ENCODE results near the gene PLEKHM3.
A peak's percentile ranks its signal among the peaks of the same experiment; 100 is the strongest.
"Not testable (repeated sequence)": the region's sequence is repeated elsewhere in the genome, so short reads cannot be mapped to it uniquely, and the experiment has no call there.

The PLEKHM3 gene

DNA sequence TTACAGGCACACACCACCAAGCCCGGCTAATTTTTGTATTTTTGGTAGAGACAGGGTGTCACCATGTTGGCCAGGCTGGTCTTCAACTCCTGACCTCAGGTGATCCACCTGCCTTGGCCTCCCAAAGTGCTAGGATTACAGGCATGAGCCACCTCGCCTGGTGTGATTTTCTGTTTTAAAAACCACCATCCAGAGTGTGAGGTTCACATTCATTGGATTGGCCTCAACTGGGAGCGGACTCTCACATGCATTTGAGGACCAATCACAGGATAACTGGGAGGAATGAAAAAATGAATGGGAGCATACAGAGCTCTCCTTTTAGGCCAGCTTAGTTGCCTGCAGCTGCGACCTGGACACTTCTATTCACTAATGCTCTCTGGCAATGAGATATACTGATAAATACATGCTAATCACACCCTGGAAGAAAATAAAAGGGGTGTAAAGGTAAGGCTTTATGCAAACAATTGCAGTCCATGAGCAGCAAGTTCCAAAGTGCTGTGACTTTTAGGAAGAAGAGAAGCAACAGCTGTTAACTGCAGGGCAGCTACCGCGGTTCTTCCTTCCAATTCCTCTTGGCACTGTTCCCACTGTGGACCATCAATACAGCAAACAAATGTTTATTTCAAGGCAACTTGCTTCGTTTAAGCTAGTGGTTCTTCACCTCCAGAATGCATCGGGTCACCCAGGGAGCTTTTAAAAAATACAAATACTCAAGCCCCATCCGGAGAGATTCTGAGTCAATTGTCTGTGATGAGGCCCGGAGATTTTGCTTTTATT is 206.1 kb downstream of the PLEKHM3 start:
- no peak for DNase-seq

DNA sequence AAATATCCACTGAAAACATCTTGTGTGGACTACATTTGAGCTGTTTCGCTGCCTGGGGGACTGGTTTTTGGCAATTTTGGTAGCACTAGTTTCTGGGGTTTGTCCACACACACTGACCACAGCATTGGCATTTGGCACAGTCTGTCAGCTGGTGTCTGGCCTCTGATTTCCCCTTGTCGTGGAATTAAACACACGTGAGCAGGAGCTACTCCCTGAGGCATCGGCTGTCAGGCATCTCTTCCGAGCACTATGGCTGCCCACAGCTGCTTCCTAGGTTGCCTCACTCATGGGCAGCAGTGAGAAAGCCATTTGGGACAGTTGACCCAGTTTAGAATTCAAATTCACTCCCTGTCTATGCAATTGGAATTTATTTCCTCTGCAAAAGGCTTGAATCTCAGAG is 208.8 kb downstream of the PLEKHM3 start:
- DNase-seq = peak; percentile 60

DNA sequence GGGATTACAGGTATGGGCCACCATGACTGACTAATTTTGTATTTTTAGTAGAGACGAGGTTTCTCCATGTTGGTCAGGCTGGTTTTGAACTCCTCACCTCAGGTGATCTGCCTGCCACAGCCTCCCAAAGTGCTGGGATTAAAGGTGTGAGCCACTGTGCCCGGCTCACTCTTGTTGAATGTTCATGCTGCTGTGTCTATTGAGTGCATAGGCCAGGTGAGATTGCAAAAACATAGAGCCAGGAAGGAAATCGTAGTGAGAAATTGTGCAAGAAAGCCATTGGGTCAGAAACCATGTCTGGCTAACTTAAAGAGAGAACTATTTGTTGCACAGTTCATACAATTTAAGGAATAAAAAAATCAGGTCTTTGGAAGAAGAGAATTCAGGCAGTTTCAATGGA is 210.1 kb downstream of the PLEKHM3 start:
- DNase-seq = no peak

DNA sequence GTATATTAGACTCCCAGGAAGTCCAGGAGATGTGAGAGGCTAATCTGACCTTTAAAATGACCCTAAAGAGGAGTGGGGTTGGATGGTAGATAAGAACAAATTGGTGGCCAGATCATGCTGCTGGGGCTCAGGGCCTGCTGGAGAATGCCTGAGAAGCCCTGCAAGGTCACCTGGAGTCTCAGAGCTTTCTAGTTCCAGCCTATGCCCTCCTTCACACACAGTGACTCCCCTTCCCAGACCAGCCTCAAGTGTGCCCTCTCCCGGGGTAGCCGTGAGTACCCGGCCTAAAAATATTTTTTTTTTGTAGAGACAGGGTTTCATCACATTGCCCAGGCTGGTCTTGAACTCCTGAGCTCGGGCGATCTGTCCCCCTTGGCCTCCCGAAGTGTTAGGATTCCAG is 211.4 kb downstream of the PLEKHM3 start:
- DNase-seq = no peak

DNA sequence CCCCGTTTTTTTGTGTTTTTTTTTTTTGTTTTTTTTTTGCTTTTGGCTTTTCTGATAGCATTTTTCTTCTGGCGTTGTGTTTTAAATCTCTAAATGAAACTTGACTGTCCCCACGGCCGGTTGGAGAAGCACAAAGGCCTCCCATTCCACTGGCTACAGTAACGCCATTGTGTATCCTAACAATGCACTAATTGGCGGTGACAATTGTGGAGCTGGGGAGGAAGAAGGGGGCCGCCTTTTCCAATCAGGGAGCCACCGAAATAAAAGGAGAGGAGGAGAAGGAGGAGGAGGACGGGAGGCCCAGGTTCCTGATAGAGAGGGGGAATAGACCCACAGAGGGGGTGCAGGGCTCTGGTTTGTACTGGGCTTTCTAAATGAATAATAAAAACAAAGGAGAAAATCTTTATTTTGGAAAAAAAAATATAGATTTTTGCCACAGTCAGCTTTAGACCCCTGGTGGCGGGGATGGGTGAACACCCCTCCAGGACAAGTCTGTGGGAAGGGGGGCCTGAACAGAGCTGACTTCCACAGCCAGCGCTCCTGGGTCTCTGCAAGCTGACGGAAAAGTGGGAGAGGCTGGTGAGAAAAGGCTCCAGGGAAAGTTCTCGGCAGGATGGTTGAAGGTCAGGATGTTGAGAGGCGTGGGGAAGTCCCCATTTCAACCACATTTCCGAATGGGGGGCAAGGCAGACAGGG is 212.0 kb downstream of the PLEKHM3 start:
- DNase-seq = peak; percentile 94

DNA sequence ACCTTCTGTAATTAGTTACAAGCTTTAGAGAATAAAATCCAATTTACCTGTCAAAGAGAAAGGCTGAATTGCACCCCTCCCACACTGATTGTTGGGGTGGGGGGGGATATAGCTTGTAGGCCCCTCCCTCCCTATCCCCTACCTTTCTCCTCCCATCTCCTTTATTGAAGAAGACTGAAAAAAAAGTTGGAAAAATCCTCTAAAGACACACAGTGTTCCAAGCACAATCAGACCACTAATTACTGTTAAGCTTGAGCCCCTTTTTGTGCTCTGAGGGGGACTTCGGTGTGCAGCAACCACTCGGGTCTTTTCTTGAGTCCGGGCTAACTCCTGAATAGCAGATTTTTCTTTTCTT is 212.6 kb downstream of the PLEKHM3 start:
- peak; percentile 76 for DNase-seq

DNA sequence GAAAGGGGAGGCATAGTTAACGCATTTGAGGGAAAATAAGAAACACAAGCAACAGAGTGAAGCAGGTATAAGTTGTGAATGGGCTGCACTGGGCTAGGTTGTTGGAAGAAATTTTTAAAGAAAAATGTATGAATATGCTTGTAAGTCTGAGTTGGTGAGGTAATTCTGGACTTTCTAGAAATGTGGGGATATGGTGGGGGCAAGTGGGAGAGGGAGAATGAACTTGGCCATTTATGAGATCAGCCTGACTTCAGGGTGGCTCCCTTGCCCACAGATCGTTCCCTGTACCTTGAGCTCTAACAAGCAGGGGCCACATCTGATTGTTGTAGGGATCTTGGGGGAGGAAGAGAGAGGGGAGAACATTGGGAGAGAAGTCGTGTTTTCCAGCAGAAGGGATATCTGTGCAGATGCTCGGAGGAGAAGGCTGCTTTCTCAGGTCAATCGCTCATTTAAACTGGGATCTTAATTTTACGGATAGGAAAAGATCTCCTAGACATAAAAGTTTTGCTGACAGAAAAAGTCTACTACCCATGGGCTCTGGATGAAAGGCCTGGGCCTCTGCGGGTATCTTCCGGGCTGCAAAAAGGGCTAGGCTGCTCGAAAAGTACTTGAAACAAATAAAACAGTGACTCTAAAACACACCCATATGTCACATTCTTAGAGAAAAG is 213.1 kb downstream of the PLEKHM3 start:
- DNase-seq = no peak

DNA sequence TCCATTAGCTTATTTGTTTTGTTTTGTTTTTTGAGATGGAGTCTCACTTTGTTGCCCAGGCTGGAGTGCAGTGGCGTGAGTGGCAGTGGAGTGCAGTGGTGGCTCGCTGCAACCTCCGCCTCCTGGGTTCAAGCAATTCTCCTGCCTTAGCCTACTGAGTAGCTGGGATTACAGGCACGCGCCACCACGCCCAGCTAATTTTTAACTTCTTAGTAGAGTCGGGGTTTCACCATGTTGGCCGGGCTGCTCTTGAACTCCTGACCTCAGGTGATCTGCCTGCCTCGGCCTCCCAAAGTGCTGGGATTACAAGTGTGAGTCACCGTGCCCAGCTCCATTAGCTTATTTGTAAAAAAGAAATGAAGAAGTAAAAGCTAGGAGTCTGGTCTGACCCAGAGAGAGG is 213.7 kb downstream of the PLEKHM3 start:
- DNase-seq = not testable (repeated sequence)

DNA sequence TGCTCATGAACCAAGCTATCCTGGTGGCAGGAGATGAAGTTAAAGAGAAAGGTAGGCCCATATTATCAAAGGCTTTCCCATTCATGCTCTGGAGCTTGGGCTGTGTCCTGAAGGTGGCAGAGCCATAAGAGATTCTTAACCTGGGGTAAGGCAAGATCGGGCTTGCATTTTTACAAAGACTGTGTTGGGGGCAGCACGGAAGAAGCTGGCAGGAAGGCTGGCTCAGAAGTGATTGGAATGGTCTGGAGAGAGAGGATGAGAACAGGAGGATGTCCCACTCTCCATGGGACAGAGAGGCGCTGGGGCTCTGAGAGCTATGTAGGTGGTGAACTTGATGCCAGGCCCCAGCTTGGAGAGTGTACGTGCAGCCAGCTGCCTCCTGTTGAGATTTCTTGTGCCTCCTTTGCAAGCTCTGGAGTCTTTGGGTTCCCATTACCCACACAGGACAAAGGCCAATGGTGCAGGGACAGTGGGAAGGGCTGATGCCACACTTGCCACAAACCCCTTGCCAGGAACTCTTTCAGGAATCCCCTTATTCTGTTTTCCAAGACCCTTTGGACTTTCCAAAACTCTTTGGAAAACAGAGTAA is 215.0 kb downstream of the PLEKHM3 start:
- no peak for DNase-seq

DNA sequence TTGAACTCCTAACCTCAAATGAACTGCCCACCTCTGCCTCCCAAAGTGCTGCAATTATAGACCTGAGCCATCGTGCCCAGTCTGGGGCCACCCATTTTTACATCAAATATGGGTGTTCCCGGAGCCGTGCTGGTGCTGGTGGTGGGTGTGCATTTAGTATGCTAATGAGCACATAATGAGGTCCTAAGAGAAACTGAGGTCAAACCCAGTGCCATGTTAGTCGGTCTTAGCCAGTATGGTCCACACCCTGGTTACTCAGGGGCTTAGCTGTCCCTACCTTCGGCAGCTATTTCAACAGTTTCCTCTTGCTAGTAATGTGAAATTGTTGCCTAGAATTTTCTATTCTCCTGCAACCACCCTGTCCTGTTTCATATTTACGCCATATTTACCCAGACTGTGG is 217.2 kb downstream of the PLEKHM3 start:
- no peak for DNase-seq

DNA sequence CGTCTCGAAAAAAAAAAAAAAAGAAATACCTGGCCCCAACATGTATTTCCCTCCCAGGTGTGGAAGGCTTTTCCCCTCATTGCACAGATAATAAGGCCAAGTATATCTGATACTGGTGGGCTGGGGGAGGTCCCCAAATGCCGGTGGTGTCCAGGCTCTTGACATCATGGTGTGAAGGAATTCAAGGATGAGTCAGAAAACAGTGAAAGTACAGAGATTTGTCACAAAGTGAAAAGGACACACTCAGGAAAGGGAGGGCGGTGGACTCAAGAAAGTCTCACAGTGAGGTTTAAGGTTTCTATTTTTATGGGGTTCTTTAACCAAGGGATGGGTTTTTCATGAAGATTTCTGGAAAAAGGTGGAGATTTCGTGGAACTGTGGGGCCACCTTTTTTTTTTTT is 217.8 kb downstream of the PLEKHM3 start:
- DNase-seq = no peak

DNA sequence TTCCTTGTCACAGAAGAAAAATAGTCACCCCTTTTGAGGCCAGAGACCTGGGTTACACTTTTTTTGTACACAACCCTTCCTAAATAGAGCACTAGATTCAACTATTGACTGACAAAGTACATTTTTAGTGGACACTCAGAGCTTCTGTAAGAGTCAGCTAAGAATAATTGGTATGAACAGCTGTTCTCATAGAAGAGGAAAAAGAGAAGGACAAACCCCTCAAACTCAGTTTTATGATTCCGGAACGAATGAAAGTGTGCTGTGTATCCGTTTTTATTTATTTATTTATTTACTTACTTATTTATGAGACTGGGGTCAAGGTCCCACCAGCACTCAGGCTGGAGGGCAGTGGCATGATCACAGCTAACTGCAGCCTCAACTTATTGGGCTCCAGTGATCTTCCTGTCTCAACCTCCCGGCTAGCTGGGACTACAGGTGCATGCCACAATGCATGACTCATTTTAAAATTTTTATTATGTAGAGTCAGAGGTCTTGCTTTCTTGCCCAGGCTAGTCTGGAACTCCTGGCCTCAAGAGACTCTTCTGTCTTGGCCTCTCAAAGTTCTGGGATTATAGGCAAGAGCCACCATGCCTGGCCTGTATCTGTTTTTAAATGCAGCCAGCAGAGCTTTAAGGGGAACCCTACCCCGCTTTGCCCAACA is 219.6 kb downstream of the PLEKHM3 start:
- no peak for DNase-seq

DNA sequence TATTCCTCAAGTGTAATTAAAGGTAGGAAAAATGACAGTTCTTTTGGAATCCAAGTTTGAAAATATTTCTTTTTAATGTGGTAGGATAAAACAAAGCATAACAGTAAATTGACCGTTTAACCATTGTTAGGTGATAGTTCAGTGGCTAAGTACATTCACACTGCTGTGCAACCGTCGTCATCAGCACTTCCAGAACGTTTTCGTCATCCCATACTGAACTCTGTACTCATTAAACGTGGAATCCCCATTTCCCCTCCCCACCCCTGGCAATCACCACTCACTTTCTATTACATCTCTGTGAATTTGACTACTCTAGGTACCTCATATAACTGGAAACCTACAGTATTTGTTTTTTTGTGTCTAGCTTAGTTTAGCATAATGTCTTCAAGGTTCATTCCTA is 222.7 kb downstream of the PLEKHM3 start:
- DNase-seq = no peak

DNA sequence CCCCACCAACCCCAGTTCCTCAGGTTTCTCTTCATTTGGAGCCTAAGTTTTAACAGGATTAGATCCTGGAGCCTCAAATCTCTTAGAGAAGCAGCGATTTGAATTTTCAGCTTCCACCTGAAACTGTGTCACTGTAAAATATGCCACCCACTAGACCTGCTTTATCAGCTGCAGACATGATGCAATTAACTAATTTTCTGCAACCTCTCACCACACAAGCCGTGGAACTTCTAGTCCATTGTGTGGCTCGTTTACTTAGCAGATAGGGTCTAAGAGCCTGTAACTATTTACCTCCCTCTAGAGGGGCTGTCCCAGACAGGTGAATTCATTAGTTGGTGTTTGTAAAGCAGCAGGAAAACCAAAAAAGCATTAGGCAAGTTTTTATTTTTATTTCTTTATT is 224.1 kb downstream of the PLEKHM3 start:
- DNase-seq = no peak

DNA sequence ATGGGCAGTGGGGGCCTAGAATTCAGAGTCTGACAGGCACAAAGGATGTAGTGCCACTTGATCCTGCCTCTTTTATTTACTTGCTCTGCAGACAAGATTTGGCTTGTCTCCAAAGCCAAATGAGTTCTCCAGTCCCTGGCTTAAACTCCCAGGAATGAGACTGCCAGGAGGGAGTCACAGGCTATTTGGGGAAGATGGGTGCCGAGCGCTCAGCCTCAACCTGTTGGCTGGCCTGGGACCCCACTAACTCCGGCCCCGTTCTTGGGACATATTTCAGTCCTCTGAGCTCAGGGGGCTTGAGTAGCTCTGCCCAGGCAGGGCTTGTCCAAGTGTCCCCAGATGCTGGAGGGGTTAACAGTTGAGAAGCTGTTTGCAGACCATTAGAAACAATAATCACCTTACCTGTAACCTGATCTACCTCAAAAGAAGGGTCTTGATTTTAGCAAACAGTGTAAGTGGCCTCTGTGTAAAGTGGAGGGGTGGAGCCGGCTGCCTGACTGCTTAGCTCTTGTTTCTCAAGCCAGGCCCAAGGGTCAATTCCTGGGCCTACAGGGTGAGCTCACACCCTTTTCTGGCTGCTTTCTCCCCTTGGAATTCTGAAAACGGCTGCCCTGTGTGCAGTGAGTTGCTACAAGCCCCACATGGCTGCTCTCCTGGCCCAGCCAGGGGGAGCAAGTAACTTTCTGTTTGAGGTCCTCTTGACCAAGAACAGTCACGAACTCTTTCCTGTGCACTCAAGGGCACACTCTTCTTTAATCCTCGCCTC is 228.6 kb downstream of the PLEKHM3 start:
- DNase-seq = no peak

DNA sequence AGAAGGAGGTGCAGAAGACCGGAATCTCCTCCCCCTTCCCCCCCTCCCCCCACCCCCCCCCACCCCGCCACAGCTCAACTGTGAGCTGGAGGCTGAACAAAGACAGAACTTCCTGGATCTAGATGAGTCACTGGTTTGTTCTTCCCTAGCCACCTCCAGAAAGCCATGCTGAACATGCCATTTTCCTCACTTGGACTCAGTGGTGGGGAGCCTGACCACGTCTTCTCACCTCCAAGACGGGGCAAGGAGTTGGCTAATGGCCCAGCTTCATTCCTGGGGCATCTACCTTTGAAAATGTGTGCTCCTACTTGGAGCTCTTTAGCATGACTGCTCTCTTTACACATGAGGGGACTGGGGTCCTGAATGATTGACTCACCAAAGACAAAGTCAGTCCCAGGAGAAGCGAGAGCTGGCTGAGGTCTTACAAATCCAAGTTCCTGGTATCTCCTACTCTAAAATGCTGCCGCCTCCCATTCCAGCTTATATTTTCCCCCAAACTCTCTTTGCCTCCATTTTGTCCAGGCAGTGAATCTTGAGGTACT is 233.0 kb downstream of the PLEKHM3 start:
- no peak for DNase-seq

DNA sequence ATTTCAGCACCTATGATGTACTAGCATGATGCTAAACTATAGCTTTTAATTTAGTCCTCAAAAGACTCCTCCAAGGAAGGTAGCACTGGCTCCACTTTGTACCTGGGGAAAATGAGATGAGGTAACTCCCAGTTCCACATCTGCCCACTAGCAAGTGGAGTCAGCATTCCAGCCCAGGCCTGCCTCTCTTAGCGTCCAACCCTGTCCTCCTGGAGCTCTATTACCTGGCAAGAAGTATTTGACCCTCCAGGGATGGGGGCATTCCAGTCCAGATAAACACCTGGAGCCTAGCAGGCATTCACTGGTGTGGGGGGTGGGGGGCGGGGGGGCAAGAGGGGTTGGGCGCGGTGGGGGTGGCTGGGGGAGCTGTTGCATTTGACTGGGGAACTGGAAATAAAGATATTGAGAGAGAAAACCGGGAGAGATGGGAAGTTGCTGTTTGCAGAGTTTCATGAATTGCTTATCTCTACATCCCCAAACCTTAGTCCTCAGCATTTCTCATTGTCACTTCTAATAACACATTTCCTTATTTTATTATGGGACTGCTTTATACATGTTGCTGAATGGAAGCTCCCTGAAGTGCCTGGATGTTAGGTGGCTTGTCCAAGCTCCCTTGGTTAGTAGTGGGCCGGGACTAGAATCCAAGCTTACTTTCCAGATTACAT is 233.6 kb downstream of the PLEKHM3 start:
- DNase-seq = no peak

DNA sequence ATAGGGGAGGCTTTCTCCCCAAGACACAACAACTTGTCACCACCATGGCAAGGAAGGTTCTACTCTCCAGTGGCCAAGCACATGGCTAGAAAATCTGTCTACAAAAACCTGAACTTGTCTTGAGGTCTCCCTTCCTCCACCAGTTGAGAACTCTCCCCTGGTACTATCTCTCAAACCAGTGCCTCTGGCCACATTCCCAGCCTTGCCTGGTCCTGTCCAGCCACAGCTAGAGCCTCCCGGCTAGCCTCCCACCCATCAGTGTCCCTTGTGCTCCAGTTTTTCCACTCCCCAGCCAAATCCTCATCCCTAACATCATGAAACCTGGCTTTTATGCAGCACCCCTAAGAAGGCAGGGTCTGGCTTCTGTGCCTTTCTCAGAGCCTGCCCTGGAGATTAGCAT is 234.4 kb downstream of the PLEKHM3 start:
- no peak for DNase-seq

DNA sequence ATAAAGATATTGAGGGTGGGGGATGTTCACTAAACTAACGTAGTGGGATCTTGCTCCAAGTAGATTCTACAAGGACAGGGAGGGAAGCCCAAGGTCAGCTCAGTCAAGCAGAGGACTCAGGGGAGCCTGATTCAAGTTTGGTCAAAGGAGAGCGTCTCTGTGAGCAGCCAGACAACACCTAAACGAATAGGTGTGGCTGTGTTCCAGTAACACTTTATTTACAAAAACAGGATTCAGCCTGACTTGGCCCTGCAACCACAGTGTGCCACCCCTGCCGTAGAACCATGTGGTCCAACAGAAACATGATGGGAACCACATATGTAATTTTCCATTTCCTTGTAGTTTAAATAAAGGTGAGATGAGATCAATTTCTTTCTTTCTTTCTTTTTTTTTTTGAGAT is 237.5 kb downstream of the PLEKHM3 start:
- no peak for DNase-seq

DNA sequence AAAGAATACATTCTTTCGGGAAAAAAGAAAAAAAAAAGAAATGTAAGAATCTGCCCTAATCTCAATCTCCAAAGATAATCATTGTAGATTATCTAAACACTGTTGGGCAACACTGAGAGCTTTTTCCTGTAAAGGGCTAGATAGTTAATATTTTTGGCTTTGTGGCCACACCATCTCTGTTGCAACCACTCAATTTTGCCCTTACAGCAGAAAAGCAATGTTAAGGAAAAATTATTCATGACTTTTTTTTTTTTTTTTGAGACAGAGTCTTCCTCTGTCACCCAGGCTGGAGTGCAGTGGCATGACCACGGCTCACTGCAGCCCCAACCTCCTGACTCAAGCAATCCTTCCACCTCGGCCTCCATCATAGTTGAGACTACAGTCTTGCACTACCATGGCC is 238.3 kb downstream of the PLEKHM3 start:
- no peak for DNase-seq

DNA sequence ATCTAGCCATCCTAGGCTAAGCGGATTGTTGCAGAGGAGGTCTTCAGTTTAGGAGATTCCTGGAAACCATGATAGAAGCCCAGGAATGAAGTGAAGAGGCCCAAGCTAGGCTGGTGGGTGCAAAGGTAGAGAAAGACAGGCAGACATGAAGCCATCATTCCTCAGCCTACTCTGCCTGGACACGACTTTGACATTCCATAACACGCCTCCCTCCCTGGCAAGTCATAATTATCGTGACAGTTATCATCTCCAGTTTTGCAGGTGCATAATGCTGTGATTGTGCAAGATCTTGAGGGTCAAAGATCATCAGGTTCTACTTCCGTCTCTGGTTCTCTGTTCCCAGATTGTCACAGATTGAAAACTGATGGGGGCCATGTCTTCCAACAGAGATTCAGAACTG is 240.4 kb downstream of the PLEKHM3 start:
- no peak for DNase-seq

DNA sequence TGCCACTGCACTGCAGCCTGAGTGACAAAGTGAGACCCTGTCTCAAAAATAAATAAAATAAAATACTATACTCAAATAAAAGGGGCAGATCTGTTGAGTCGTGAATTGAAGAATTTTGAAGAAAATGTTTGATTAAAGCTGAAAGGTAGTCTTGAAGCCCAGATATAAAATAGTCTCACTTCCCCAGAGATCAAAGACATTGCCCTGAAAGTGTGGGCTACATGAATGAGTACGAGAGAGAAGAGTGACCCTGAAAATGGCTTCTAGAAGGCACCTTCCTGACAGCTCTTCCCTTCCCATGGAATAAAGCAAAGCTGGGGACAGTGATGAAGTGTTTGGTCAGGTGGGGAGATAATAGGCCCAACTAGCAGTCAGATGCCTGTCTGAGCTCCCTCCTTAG is 241.8 kb downstream of the PLEKHM3 start:
- DNase-seq = no peak
